HepG2 (cell line): ENCODE data around the gene NOC2L. TPM values are rescaled to one million over a fixed set of nuclear protein-coding genes. Genes with fewer than 3 reads are reported as not detected.

Source experiments
- AGO2 ChIP-seq: fragments of 200-400 bp; formaldehyde crosslinking; optimal IDR thresholded peaks from 2 replicates; pipeline ENCODE3; 2017; ENCODE audit warnings: mild to moderate bottlenecking, low read depth, low read length, moderate library complexity
- AKNA ChIP-seq: sonication (generic); formaldehyde crosslinking; IDR thresholded peaks from 2 replicates; pipeline ENCODE4 v1.4.0; 2020; ENCODE audit warnings: missing genetic modification reagents, borderline replicate concordance
- KDM6A ChIP-seq: IDR thresholded peaks from 2 replicates; pipeline ENCODE4 v1.6.1; 2016; ENCODE audit warnings: low read depth
- KLF13 ChIP-seq: sonication (generic); formaldehyde crosslinking; IDR thresholded peaks from 2 replicates; pipeline ENCODE4 v1.4.0; 2020; ENCODE audit warnings: mild to moderate bottlenecking, missing genetic modification reagents
- LCORL ChIP-seq, 2 experiments: fragments of 450-650 bp in 1 of 2; sonication (generic) in 1 of 2; formaldehyde crosslinking in 1 of 2; IDR thresholded peaks; 2 replicates each; pipeline versions ENCODE4 v1.5.0 to v1.6.1; 2017 to 2020; ENCODE audit warnings: antibody characterized with exemption in 1 of 2, missing genetic modification reagents in 1 of 2
- MBNL3 ChIP-seq: fragments of 250-450 bp; sonication (Bioruptor Pico); conservative IDR thresholded peaks from 2 replicates; pipeline ENCODE4 v1.8.0; 2022; ENCODE audit warnings: mild to moderate bottlenecking, inconsistent platforms
- NONO ChIP-seq, 2 experiments: fragments of 450-650 bp in 1 of 2; sonication (generic) in 1 of 2; formaldehyde crosslinking in 1 of 2; IDR thresholded peaks in 1 of 2; conservative IDR thresholded peaks in 1 of 2; 2 replicates each; pipeline versions ENCODE4 v1.6.1 to v1.8.0; 2017 to 2022; ENCODE audit warnings: mild to moderate bottlenecking in 1 of 2, missing genetic modification reagents in 1 of 2, moderate library complexity in 1 of 2
- POLR2A ChIP-seq, 2 experiments: IDR thresholded peaks; 2 replicates each; pipeline ENCODE4 v1.6.1; 2011; ENCODE audit warnings: low read depth in 2 of 2, low read length in 2 of 2, mild to moderate bottlenecking in 1 of 2, moderate library complexity in 1 of 2; ENCODE audit not compliant: insufficient read depth in 1 of 2
- SALL1 ChIP-seq: sonication (generic); formaldehyde crosslinking; IDR thresholded peaks from 2 replicates; pipeline ENCODE4 v1.8.0; 2022; ENCODE audit warnings: mild to moderate bottlenecking, missing genetic modification reagents
- SNRNP70 ChIP-seq: fragments of 200-400 bp; formaldehyde crosslinking; IDR thresholded peaks from 2 replicates; pipeline ENCODE4 v1.6.1; 2017; ENCODE audit warnings: mild to moderate bottlenecking, low read depth, low read length, moderate library complexity
- STAT6 ChIP-seq: sonication (generic); formaldehyde crosslinking; IDR thresholded peaks from 2 replicates; pipeline ENCODE4 v1.4.0; 2020; ENCODE audit warnings: missing genetic modification reagents, mild to moderate bottlenecking, borderline replicate concordance
- ZFY ChIP-seq: sonication (generic); formaldehyde crosslinking; IDR thresholded peaks from 2 replicates; pipeline ENCODE4 v1.4.0; 2020; ENCODE audit warnings: missing genetic modification reagents
- ZNF263 ChIP-seq: sonication (generic); formaldehyde crosslinking; IDR thresholded peaks from 2 replicates; pipeline ENCODE4 v1.4.0; 2020; ENCODE audit warnings: missing genetic modification reagents
- ZNF570 ChIP-seq: sonication (generic); formaldehyde crosslinking; IDR thresholded peaks from 2 replicates; pipeline ENCODE4 v1.4.0; 2020; ENCODE audit warnings: mild to moderate bottlenecking, missing genetic modification reagents, borderline replicate concordance
- ZZZ3 ChIP-seq: sonication (generic); formaldehyde crosslinking; IDR thresholded peaks from 2 replicates; pipeline ENCODE4 v1.4.0; 2020; ENCODE audit warnings: missing genetic modification reagents, mild to moderate bottlenecking, borderline replicate concordance
- polyA plus RNA-seq, 8 experiments: library from polyadenylated mRNA; depleted of rRNA in 3 of 8; stranded (reverse) in 7 of 8; unstranded in 1 of 8; fragments of >200 nt; fragmentation: Illumina TruSeq in 4 of 8; extraction: Trizol in 4 of 8; gene quantifications; 2 replicates each; pipeline versions ENCODE4 v1.2.1 to v1.2.3, GENCODE V29; 2011 to 2016; ENCODE audit warnings: low read depth in 4 of 8, missing spikeins in 1 of 8, mixed read lengths in 1 of 8; ENCODE audit not compliant: insufficient read depth in 1 of 8
- total RNA-seq, 5 experiments: library from RNA; depleted of rRNA; stranded (reverse); fragments of >200 nt; fragmentation: Illumina TruSeq; extraction: Trizol; gene quantifications; 2 replicates each; pipeline ENCODE4 v1.2.3, GENCODE V29; 2016; ENCODE audit warnings: low read depth in 1 of 5
- TF ChIP-seq, protein P1 (sequence below): sonication (generic); formaldehyde crosslinking; IDR thresholded peaks from 2 replicates; pipeline ENCODE4 v1.8.0; 2022; ENCODE audit warnings: low read depth, missing genetic modification reagents
- TF ChIP-seq, protein P2 (sequence below): sonication (generic); formaldehyde crosslinking; IDR thresholded peaks from 2 replicates; pipeline ENCODE4 v1.4.0; 2020; ENCODE audit warnings: mild to moderate bottlenecking, missing genetic modification reagents

Gene NOC2L
- total and polyA plus RNA-seq, 2 of the 13 experiments (the other 11 are each of a cell fraction or from before 2014, with no cell fraction given) = 32.0 to 103 TPM

GRCh38 chr1:1006305-1007159, 47.5 kb upstream of the NOC2L start (continued):
- TF ChIP-seq AKNA (CRISPR knock-in tag) = no peak
- TF ChIP-seq ZFY (CRISPR knock-in tag) = peak; percentile 80
- peak in 1 of 2 experiments; percentile 71; a peak in 1 of 4 replicates for TF ChIP-seq POLR2A (IDR thresholded peaks at IDR 0.05; ENCODE audit: insufficient read depth in 1 of 2, low read depth in 2 of 2, low read length in 2 of 2)
- peak; percentile 87 for TF ChIP-seq ZNF263 (CRISPR knock-in tag)
- TF ChIP-seq SNRNP70 = no peak
- TF ChIP-seq LCORL (IDR thresholded peaks at IDR 0.05) = no peak
- peak; percentile 99 for TF ChIP-seq LCORL (CRISPR knock-in tag; IDR thresholded peaks at IDR 0.05)
- TF ChIP-seq, protein P1, sequence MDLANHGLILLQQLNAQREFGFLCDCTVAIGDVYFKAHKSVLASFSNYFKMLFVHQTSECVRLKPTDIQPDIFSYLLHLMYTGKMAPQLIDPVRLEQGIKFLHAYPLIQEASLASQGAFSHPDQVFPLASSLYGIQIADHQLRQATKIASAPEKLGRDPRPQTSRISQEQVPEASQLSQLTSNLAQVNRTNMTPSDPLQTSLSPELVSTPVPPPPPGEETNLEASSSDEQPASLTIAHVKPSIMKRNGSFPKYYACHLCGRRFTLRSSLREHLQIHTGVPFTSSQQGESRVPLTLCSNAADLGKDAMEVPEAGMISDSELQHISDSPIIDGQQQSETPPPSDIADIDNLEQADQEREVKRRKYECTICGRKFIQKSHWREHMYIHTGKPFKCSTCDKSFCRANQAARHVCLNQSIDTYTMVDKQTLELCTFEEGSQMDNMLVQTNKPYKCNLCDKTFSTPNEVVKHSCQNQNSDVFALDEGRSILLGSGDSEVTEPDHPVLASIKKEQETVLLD (CRISPR knock-in tag) = peak; percentile 82; the same call in 1 of the 2 replicates
- TF ChIP-seq ZZZ3 (CRISPR knock-in tag) = peak; percentile 91
- peak; percentile 77 for TF ChIP-seq AGO2
- TF ChIP-seq, protein P2, sequence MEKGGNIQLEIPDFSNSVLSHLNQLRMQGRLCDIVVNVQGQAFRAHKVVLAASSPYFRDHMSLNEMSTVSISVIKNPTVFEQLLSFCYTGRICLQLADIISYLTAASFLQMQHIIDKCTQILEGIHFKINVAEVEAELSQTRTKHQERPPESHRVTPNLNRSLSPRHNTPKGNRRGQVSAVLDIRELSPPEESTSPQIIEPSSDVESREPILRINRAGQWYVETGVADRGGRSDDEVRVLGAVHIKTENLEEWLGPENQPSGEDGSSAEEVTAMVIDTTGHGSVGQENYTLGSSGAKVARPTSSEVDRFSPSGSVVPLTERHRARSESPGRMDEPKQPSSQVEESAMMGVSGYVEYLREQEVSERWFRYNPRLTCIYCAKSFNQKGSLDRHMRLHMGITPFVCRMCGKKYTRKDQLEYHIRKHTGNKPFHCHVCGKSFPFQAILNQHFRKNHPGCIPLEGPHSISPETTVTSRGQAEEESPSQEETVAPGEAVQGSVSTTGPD (CRISPR knock-in tag) = no peak
- TF ChIP-seq KDM6A (CRISPR knock-in tag) = peak; percentile 92
- TF ChIP-seq KLF13 (CRISPR knock-in tag) = no peak; the same call in 1 of the 2 replicates
- TF ChIP-seq NONO (IDR thresholded peaks at IDR 0.05) = no peak
- TF ChIP-seq NONO (CRISPR knock-in tag; conservative IDR thresholded peaks at IDR 0.05) = peak; percentile 93
- TF ChIP-seq SALL1 (CRISPR knock-in tag) = peak; percentile 88
- peak; percentile 87; the same call in 1 of the 2 replicates for TF ChIP-seq STAT6 (CRISPR knock-in tag)
- no peak for TF ChIP-seq MBNL3 (CRISPR knock-in tag)
- no peak for TF ChIP-seq ZNF570 (CRISPR knock-in tag)
